HG03045 (cell line): ENCODE results near the gene KIDINS220.
A peak's percentile ranks its signal among the peaks of the same experiment; 100 is the strongest.

Experiments
- ATAC-seq: cut with Tn5 transposase; IDR thresholded peaks from one replicate; pipeline ENCODE4 v1.9.1; 2021; ENCODE audit warnings: mild to moderate bottlenecking, moderate library complexity; ENCODE audit not compliant: unreplicated experiment

Gene KIDINS220

DNA sequence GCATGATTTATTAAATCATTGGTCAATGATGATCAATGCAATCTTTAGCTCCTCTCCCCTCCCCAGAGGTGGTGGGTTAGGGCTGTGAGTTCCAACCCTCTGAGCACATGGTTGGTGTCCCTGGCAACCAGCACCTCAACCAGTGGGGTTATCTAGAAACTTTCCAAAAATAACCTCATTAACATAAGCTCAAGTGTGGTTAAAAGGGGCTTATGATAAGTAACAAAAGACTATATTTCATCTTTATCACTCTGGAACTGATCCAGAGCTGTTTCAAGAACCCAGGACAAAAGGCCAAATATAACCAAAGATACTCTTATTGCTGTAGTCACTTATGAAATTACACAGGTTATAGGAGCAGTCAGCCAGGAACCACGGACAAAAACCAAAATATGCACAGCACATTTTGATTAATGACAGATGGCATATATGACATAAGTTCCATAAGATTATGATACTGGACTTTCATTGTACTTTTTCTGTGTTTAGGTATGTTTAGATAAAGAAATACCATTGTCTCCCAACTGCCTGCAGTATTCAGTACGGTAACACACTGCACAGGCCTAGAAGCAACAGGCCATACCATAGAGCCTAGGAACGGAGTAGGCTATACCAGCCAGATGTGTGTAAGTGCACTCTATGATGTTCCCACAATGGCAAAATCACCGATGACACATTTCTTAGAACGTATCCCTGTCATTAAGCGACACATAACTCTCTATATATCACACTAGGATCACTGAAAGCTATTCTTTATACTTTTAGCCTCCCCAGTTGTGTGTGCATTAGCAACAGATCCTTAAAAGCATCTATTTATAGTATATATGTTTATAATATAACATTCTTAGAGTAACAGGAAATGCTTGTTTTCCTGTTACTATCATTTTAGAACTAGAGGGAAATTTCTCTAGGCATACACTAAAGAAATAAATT, 31.9 kb downstream of the KIDINS220 start:
- no peak for ATAC-seq

DNA sequence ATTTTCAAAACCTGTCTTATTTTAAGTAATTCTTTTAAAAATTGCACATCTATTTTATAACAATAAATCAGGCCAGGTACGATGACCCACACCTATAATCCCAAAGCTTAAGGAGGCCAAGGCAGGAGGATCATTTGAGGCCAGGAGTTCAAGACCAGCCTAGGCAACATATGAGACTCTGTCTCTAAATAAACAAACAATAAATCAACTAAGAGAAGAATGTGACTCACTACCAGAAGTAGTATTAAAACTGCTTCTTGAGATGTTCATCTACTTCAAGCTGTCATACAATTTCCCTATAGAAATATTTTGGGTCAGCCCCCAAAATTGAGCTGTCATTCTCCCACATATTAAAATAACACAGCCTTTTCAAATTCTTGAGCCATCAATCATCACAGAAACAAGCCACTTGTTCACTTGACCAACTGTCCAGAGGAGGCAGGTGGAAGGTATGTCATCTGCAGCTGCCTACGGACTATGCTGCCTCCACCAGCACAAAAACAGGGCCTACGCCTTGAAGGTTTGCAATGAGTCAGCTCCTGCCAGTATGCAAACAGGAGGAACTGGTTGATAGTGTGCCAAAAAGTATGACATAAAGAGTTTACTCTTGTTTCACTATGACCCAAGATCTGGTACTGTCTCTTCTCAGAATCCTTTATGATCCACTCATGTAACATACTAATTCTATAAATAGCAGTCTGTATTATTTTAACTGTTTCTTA, 33.6 kb downstream of the KIDINS220 start:
- peak; percentile 99 for ATAC-seq

DNA sequence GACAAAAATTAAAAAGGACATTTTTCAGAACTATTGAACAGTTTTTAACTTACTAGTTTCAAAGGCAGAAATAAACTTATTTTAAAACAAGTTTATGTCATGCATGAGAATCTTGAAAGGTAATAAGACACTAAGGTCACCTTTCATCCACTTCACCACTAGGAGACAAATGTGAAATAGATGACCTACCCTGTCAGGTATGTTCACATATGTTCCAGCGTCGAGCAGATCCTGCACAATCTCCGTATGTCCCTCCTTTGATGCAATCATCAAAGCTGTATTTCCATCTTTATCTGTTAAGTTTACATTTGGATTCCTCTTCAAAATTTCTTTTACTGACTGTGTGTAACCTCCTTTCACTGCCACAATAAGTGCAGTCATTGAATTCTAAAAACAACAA, 34.7 kb downstream of the KIDINS220 start:
- no peak for ATAC-seq

DNA sequence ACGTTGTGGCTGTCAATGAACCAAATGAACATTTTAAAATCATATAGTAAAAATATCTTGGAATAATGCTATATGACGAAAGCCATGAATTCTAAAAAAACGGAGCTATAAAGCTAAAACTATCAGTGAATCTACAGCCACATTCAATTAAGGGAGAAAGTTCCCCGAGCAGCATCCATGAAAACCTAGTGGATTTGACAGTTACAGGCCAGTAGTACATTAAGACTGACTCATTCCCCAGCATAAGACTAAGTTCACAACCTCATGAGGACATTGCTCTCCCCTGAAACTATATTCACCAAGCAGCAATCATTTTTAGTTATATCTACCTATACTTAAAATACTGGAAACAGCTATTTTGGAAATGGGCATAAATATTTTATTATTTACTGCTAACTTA, 36.6 kb downstream of the KIDINS220 start:
- no peak for ATAC-seq

DNA sequence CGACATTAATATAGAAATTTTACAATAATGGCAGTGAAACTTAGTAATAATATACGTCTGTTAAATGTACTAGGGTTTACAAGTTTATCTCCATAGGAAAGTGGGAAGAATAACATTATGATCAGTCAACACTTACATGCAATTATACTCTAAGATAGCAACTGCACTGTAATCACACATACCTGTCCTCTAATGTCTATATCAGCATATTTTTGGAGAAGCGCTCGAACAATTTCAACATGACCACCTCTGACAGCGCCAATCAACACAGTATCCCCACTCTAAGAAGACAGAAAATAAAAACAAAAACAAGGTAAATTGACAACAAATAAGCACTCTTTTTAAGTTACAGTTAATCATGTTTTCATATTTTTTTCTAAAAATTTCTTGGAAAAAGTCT, 37.2 kb downstream of the KIDINS220 start:
- no peak for ATAC-seq

DNA sequence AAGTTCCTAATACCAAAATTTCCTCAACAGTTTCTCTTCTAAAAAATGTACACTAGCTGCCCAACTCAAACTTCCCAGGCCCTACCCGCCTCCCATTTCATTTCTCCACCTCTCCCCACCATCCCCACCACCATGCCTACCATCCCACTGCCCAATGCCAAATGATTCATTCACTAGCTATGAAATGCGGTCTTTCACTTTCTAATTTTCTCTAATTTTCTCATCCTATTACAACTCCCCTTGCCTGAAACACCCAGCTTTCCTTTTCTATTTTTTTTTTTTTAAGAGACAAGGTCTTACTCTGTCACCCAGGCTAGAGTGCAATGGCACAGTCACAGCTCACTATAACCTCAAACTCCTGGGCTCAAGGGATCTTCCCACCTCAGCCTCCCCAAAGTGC, 38.4 kb downstream of the KIDINS220 start:
- ATAC-seq, result no peak

DNA sequence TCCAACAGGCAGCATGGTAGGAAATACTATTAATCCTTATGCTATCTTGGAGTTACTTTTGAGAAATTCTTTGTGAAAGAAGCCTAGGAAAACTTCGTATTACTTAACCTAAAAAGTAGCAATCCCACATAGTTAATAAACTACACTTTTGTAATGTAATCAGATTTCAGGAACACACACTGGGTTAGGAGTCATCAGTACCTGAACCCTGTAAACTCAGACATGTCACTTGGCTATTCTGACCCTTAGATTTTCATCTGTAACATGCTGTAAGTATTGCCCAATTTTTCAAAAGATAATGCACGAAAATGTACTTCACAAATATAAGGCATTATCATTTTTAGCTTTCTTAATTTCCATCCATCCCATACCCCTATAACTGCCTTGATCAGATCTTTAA, 39.0 kb downstream of the KIDINS220 start:
- ATAC-seq, result no peak

DNA sequence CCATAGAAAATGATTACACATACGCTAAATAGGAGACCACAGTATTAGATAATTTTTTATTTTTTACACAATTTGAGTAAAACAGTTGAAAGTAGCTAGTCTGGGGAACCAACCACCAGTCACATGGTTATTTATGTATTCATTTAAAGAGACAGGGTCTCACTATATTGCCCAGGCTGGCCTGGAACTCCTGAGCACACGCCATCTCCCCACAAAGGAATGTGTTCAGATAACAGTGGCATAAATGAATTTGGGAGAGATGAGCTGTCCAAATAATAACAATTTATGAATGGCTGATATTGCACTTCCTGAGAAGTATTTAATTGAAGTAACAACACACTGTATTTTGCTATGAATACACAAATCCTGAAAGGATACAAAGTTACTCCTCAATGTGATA, 39.7 kb downstream of the KIDINS220 start:
- ATAC-seq, result no peak

DNA sequence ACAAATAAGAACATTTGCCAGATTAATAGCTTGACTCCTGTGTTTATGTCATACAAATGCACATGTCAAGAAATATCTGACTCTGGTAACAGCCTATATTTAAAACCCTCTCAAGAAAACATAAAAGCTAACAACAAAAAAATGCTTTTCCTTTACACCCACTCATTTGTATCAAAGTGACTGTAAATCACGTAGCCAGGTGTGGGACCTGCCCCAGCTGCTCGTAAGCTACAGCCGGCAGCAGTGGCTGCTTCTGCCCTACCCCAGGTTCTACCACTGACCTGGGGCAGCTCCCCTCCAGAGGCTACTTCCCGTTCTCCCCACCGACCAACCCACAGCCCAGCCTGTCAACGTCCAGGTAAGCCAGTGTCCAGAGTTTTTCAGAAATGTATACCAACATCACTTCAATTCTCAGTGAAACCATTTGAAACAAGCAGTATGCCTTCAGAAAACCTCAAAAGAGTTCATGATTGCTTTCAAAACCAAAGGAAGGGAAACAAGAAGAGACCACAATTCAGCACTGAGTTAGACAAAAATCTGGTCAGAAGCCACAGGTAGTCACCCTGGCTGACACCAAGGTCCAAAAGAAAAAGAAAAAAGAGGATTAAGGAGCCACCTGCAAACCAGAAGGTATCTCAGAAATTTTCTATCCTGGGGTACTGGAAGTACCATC, 40.4 kb downstream of the KIDINS220 start:
- ATAC-seq, result peak; percentile 74

DNA sequence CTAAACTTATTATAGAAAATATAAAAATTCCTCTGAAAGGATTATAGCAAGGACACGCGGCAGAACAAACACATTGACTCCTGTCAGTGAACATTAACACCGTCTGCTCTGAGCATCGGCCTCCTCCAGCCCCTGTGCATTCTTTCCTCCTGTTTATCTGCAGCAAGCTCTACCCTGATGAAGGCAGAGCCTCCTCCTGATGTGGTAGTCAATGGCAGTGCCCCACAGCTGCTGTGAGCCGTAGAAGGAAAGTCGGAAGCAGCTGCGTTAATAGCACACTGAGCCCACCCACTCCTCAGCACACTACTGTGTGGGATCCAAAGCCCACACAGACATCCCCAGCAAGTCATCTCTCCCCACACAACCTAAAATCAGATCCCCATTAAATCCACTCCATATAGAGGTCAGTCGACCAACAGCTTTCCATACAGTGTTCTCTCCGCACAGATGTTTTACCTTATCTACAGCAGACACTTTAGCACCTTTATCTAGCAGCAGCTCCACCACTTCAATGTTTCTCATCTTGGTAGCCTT, 41.0 kb downstream of the KIDINS220 start:
- no peak for ATAC-seq

DNA sequence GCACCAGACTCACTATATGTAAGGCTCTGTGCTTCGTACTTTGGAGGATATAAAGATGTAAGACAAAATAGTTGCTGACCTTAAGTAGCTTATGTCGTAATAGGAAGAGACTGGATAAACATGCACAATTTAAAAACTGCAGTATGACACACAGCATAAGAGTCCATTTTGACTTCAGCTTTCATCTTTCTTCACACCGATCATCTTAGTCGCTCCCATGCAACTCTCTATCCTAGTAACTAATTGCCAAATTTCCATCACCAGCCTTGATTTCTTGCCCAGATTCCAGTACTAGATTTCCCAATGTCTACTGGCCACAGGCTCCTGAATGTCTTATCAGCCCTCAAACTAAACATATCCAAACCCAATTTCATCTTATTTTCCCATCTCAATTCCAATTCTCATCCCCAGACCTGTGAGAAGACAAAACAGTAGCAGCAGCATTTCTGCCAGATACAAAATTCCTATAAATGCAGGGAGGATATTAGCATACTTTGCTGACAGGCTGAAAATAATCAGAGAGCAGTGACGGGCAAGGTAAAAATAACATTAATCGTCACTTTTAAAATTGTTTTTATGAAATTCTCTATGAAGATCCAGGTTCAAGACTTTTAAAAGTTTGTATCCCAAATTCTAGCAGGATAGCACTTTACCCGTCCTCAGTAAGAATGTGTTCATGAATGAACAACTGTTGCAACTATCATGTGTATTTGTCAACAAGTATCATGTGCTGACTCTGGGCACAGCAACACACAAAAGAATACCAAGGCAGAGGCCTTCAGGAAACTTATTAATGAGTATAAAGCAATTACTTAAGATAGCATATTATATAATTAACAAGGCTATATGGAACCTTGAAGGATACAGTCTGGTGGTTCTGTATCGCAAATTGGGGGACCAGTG, 42.2 kb downstream of the KIDINS220 start:
- no peak for ATAC-seq

DNA sequence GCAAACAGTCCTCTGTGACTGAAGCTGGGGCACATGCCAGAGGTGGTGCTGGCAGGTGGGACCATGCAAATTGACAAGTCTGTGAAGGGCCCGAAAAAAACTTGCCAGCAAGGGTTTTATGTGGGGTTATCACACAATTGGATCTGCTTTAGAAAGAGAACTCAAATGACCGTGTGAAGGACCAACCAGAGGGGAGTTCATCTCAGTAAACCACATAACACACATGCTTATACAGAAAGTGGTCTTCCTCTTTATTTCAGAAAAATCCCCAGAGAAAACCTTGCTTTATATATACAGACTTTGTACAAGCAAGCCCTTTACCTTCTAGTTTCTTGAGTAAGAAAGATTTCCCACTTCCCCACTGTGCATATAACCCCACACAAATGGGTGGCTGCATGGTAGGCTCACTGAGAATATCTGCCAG, 46.7 kb downstream of the KIDINS220 start:
- no peak for ATAC-seq

DNA sequence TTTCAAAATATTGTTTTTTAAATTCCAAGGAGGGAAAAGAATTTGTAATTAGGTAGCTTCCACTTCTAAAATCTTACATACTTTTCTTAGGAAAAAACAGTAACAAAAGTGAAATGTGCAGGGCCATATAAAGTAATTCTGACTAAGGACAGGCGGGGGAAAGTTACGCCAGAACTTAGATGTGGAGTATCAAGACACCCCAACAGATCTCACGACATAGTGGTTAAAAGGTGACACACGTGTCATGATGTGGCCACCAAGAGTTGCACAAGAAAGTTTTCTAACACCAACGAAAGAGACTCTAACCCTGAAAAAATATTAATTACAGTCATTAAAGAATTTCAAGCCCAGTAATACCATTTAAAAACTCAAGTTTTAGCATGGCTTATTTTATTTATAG, 51.0 kb downstream of the KIDINS220 start:
- ATAC-seq, result no peak

DNA sequence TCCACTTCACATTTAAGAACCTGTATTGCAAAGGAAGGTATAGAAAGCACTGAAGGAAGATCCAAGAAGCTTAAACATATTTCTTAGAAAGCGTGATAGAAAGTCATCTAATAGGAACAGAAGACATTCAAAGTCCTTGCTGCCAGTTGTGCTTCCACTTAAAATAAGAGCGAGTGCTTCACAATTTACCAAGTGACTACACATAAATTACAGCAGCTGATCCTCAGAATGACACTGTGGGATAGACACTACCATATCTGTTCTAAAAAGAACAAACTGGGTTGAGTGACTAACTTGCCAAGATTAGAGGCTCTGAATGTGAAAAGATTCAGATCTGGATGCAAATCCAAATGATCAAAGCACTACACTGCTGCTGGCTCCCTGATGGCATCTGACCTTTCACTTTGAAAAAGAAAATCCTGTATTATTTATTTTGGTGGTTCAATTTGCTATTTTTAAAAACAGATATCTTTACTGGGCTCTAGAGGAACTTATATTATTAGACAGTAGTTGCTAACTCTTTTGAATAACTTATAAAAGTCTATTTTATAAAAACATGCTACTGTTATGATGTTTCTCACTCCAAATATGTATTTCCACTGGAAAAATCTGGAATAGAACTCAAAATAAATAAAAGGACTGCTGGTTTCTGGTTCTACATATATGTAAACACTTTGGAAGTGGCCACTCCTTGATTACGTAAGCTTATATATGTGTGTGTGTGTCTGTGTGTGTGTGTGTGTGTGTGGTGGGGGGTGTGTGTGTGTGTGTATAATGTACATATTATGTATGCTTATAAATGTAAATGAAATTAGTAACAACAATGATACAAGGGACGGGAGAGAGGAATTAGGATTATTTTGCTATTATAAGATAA, 57.4 kb downstream of the KIDINS220 start:
- no peak for ATAC-seq

DNA sequence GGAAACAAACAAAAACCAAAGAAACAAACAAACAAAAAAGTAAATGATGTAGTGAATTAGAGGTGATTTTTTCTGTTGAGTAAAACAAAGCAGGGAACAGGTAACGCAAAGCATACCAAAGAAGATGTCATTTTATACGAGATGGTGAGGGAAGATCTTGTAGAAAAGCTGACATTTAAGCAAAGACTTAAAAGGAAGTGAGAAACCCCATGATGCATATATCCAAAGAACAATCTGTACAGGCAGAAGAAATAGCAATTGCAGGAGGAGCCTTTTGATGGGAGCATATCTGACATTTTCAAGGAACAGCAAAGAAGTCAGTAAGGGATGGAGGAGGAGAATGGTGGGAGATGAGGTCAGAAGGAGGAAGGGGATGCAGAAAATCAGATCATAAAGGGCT, 63.0 kb downstream of the KIDINS220 start:
- no peak for ATAC-seq

DNA sequence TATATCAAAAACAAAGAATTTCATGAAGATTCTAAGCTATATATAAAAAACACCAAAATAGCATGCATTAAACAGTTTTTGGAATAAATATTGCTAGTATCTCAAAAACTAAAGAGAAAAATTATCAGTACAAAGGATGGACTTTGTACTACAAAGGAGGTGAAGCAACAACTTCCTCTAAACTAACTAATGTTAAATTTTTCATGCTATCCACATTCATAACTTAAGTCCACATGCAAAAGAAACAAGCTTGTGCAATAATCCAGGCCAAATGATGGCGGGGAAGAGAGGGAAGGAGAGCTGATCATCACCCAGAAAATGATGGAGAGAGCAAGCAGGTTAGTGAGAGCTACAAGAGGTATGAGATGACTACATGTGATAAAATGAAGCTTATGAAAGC, 70.1 kb downstream of the KIDINS220 start:
- no peak for ATAC-seq

DNA sequence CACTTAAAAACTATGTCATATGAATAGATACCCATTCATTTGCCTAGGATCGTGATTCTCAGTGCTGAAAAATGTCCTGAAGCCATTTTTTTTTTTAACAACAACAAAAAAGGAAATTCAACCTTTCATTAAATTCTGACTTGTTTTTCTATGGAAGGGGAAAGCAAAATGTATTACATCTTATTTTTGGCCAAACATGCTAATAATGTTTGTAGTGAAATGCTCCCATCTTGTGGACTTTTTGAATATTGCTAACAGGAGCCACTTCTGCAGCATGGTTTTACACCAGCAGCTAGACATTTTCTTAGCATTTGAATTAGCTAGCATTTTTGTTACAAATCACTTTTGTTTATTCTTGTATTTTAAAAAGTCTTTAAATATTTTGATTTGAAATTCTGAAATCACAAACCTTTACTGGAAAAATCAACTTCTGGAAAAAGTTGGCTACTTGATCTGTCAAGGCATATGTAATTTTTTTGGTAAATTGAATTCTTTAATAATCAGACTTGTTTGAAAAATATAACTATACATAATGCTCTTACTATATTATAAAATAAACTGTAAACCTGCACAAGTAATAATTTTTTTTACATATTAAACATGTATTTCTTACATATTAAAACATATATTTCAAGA, 75.8 kb downstream of the KIDINS220 start:
- ATAC-seq, result no peak

DNA sequence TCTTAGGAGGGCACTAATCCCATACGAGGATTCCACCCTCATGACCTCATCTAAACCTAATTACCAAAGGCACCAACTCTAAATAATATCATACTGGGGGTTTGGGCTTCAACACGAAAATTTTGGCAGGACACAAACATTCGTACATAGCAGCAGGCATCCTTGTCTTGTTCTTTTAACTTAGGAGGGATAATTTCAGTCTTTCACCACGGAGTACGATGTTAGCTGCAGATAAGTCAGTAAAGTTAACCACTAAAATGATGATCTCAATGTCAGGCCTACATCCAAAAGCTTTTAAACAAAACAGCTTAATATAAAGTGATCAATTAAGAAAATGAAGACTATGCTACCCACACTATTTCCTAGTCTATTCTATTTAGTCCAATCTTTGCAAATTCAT, 80.7 kb downstream of the KIDINS220 start:
- ATAC-seq, result no peak

DNA sequence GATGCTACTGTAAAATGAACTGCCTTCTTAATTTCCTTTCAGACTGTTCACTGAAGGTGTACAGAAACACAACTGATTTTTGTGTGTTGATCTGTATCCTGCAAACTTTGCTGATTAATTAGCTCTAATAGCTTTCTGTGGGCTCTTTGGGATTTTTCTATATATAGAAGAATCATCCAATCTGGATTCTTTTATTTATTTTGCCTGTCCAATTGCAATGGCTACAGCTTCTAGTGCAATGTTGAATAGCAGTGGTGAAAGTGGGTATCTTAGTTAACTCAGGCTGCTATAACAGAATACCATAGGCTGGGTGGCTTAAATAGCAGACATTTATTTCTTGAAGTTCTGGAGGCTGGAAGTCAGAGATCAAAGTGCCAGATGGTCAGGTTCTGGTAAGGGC, 81.2 kb downstream of the KIDINS220 start:
- ATAC-seq, result no peak
